SJCRH30 (cell line): ENCODE data around the gene SLC2A9. TPM values are rescaled to one million over a fixed set of nuclear protein-coding genes. Genes with fewer than 3 reads are reported as not detected.

Source experiments
- DNase-seq, 2 experiments: peaks; one replicate each; pipeline ENCODE4 v3.0.0-alpha.2; 2015 to 2020
- H3K27ac ChIP-seq: fragments of 250-450 bp; sonication (Bioruptor Pico); 2 replicates; pipeline ENCODE4 v1.5.1; 2020; ENCODE audit warnings: mild to moderate bottlenecking, moderate library complexity
- H3K27me3 ChIP-seq: fragments of 250-450 bp; sonication (Bioruptor Pico); 2 replicates; pipeline ENCODE4 v1.5.1; 2020; ENCODE audit warnings: mild to moderate bottlenecking, moderate library complexity
- H3K36me3 ChIP-seq: fragments of 250-450 bp; sonication (Bioruptor Pico); 2 replicates; pipeline ENCODE4 v1.5.1; 2020; ENCODE audit warnings: mild to moderate bottlenecking, moderate library complexity
- H3K4me1 ChIP-seq: fragments of 250-450 bp; sonication (Bioruptor Pico); 2 replicates; pipeline ENCODE4 v1.5.1; 2020; ENCODE audit warnings: mild to moderate bottlenecking, moderate library complexity
- H3K4me3 ChIP-seq: fragments of 250-450 bp; sonication (Bioruptor Pico); 2 replicates; pipeline ENCODE4 v1.5.1; 2020; ENCODE audit warnings: mild to moderate bottlenecking, moderate library complexity
- H3K9me3 ChIP-seq: fragments of 250-450 bp; sonication (Bioruptor Pico); replicated peaks from 2 replicates; pipeline ENCODE4 v1.5.1; 2020; ENCODE audit warnings: mild to moderate bottlenecking, moderate library complexity
- total RNA-seq: library from RNA; depleted of rRNA; stranded (reverse); fragments of >200 nt; shearing (Covaris generic); gene quantifications from 2 replicates; pipeline ENCODE4 v1.2.3, GENCODE V29; 2014

Gene SLC2A9
- total RNA-seq, 1 experiment from 2014 or later = 0.08 TPM

DNA sequence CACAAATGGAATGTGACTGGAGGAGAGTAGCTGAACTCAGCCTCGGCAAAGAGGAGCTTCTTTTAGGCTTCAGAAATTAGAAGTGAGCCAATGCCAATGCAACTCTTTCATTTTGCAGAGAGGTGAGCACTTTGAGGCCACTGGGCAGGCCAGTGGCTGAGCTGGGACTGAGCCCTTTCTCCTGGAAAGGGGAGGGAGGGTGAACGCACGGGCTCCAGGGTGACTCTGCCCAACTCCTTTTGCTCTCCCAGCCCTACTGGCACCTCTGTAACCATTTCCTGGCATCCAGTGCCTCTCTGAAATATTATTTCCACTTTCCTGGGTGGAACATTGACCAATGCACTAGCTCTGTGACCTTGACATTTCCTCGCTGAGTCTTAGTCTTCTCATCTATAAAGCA is 88.1 kb downstream of the SLC2A9 start:
- Histone ChIP-seq H3K36me3 (no peaks in the 10 kb centered on the region), H3K27me3 (peaks cover 6% of the 10 kb centered on the region; the same call in 1 of the 2 replicates), H3K4me1 (no peaks in the 10 kb centered on the region), H3K4me3 (no peak overlapping the region), H3K27ac (no peak overlapping the region), H3K9me3 (no peaks in the 10 kb centered on the region)
- no peak for DNase-seq

GRCh38 chr4:9932771-9933170 is 88.5 kb downstream of the SLC2A9 start:
- no peak for DNase-seq
- Histone ChIP-seq H3K27ac (no peak overlapping the region), H3K36me3 (no peaks in the 10 kb centered on the region), H3K4me3 (no peak overlapping the region), H3K27me3 (peaks cover 6% of the 10 kb centered on the region; the same call in 1 of the 2 replicates), H3K9me3 (no peaks in the 10 kb centered on the region), H3K4me1 (no peaks in the 10 kb centered on the region)

GRCh38 chr4:9931146-9931545 is 90.2 kb downstream of the SLC2A9 start:
- H3K4me1 ChIP-seq = no peaks in the 10 kb centered on the region
- H3K27me3 ChIP-seq = no peaks in the 10 kb centered on the region; the same call in 1 of the 2 replicates
- H3K9me3 ChIP-seq = no peaks in the 10 kb centered on the region
- no peaks in the 10 kb centered on the region for H3K36me3 ChIP-seq
- no peak overlapping the region for H3K4me3 ChIP-seq
- H3K27ac ChIP-seq = no peak overlapping the region
- no peak for DNase-seq

GRCh38 chr4:9929111-9929510 is 92.2 kb downstream of the SLC2A9 start:
- no peaks in the 10 kb centered on the region for H3K36me3 ChIP-seq
- peaks cover 6% of the 10 kb centered on the region; the same call in 1 of the 2 replicates for H3K4me1 ChIP-seq
- no peaks in the 10 kb centered on the region; the same call in 1 of the 2 replicates for H3K27me3 ChIP-seq
- DNase-seq = no peak
- no peak overlapping the region for H3K4me3 ChIP-seq
- no peak overlapping the region for H3K27ac ChIP-seq
- H3K9me3 ChIP-seq = no peaks in the 10 kb centered on the region

DNA sequence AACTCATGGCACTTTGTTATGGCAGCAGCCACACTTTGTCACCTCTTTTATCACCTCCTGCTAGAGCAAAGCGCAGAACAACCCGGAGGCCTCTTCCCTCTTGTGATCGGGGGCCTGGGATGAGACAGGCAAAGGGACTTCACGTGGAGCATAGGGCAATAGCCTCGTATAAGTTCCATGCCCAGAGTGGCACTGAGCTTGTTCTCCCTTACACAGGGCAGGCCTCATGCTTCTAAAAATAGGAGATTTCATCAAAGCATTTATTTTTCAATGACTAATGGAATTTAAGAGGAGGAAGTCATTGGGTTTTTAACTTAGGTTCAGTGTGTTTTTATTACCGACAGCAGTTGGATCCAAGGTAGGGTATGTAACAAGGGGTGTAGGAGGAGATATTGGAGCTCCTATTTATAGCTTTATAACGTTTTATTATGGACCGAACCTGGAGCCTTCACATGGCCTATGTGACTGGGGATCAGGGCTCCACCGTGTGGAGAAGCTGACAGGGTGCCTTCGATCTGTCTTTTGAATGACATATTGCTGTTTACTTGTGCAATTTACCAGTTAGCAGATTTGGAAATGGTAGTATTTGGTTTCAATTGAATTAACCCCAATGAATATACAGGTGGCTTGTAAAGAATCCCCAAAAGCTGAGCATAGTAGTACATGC is 93.8 kb downstream of the SLC2A9 start:
- Histone ChIP-seq H3K4me1 (peaks cover 6% of the 10 kb centered on the region; the same call in 1 of the 2 replicates), H3K27ac (no peak overlapping the region), H3K4me3 (no peak overlapping the region), H3K36me3 (no peaks in the 10 kb centered on the region), H3K9me3 (no peaks in the 10 kb centered on the region), H3K27me3 (no peaks in the 10 kb centered on the region; the same call in 1 of the 2 replicates)
- no peak for DNase-seq

DNA sequence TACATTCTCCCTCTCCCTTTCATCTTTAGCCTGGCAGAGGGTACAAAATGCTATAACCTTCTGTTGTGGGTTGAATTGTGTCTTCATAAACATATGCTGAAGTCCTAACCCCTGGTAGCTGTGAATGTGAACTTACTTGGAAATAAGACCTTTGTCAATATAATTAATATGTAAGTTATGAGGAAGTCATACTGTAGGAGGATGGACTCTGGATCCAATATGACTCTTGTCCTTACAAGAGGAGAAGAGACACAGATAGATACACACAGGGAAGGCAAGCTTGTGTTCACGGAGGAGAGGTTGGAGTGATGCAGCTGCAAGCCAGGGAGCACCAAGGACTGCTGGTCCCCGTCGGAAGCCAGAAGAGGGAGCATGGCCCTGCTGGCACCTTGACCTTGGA is 94.7 kb downstream of the SLC2A9 start:
- Histone ChIP-seq H3K36me3 (no peaks in the 10 kb centered on the region), H3K9me3 (no peaks in the 10 kb centered on the region), H3K27ac (no peak overlapping the region), H3K4me3 (no peak overlapping the region), H3K27me3 (no peaks in the 10 kb centered on the region; the same call in 1 of the 2 replicates), H3K4me1 (peaks cover 6% of the 10 kb centered on the region; the same call in 1 of the 2 replicates)
- no peak for DNase-seq

DNA sequence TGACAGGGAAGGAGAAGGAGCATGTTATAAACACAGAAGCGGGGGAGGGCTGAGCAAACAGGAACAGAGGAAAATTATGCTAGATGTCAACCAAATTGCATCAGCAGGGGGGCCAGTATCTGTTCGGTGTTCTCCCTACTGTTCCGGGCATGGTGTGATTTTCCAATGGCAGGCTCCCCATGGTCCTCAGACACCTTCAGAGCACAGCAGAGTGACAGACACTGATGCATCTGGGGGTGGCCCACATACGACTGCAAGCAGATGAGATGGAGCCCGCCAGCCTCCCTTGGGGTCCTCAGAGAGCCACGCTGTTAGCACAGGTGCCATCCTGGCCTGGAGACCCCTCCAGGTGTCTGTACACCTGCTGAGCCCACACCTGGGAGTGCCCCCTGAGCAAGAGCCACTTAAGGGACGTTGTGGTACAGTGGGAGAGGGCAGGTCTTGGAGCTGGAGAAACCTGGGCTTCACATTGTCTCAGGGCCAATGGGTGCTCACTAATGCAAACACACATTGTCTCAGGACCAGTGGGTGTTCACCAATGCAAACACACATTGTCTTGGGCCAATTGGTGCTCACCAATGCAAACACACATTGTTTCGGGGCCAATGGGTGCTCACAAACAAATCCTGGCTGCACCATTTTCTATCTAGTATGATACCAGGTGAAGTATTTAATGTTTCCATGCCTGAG is 95.4 kb downstream of the SLC2A9 start:
- H3K27me3 ChIP-seq = no peaks in the 10 kb centered on the region; the same call in 1 of the 2 replicates
- peaks cover 6% of the 10 kb centered on the region; the same call in 1 of the 2 replicates for H3K4me1 ChIP-seq
- H3K36me3 ChIP-seq = no peaks in the 10 kb centered on the region
- no peak for DNase-seq
- no peak overlapping the region for H3K27ac ChIP-seq
- H3K9me3 ChIP-seq = no peaks in the 10 kb centered on the region
- no peak overlapping the region for H3K4me3 ChIP-seq

DNA sequence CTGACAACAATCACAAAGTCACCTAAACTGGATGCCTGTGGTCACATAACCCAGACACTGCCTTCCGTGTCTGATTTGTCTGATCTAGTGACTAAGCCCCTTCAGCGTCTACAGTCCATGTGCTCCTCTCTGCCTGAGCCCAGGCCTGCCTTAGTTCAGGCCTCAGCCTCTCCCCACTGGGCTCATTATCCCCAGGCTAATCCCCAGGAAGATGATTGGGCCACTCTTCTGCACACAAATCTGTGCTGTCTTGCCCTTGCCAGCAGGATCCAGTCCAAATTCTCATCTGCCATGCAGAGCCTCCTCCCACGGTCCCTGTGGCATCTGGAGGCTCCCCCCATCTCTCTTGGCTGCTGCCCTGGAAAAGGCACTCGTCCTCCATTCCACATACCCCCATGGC is 96.5 kb downstream of the SLC2A9 start:
- DNase-seq = peak; percentile 7 to 19
- no peaks in the 10 kb centered on the region for H3K9me3 ChIP-seq
- no peaks in the 10 kb centered on the region; the same call in 1 of the 2 replicates for H3K27me3 ChIP-seq
- H3K27ac ChIP-seq = peak overlapping the region; percentile 11; the same call in 1 of the 2 replicates
- no peaks in the 10 kb centered on the region for H3K36me3 ChIP-seq
- peaks cover 6% of the 10 kb centered on the region; the same call in 1 of the 2 replicates for H3K4me1 ChIP-seq
- no peak overlapping the region for H3K4me3 ChIP-seq

DNA sequence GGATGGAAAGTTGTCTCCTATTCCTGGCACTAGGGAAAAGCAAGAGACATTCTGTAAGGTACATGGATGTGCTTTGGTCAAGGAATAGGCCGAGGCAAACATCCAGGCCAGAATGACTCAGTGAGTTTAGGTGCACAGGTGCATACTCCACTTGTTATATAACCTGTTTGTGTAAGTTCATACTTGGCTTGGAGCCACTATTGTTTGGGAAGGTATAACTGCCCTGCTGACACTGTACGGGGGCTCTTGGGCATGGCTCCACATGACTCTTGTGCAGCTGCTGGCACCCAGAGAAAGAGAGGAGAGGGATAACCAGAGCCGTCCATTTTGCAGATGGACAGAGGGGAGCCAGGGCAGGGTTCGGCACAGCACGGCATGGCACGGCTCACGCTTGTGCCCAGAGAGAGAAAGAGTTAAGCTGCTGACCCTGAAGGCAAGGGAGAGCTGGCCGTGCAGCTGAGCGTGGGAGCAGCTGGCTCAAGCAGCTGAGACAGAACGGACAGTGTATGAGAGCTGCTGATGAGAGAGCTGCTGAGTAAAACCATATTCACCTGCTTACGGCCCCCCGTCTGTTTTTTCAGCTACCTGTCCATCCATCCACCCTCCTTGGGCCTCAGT is 98.0 kb downstream of the SLC2A9 start:
- DNase-seq = no peak
- Histone ChIP-seq H3K4me1 (peaks cover 6% of the 10 kb centered on the region; the same call in 1 of the 2 replicates), H3K9me3 (no peaks in the 10 kb centered on the region), H3K36me3 (no peaks in the 10 kb centered on the region), H3K27ac (no peak overlapping the region), H3K4me3 (no peak overlapping the region), H3K27me3 (no peaks in the 10 kb centered on the region)

DNA sequence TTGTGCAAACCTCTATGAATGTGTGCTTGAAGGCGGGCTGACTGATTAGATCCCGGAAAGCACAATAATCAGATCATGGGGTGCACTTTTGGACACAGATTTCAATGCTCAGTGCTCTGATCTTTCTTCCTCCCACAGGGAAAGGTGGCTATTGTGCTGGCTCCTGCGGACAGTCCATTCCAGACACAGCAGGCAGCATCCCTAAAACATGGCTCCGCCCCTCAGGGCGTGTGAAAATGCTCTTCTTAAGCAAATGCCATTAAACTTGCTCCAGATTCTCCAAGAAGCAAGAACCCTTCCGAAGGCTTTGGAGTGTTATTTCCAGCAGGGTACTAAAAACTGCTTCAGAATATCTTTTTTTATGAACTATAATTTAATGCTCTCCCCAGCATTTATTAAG is 100.0 kb downstream of the SLC2A9 start:
- Histone ChIP-seq H3K9me3 (no peaks in the 10 kb centered on the region), H3K4me1 (peaks cover 6% of the 10 kb centered on the region; the same call in 1 of the 2 replicates), H3K27me3 (no peaks in the 10 kb centered on the region), H3K36me3 (no peaks in the 10 kb centered on the region), H3K27ac (no peak overlapping the region), H3K4me3 (no peak overlapping the region)
- no peak for DNase-seq

- H3K9me3 ChIP-seq = no peaks in the 10 kb centered on the region
Measured at GRCh38 chr4:9920029-9920428, 101.3 kb downstream of the SLC2A9 start.

DNA sequence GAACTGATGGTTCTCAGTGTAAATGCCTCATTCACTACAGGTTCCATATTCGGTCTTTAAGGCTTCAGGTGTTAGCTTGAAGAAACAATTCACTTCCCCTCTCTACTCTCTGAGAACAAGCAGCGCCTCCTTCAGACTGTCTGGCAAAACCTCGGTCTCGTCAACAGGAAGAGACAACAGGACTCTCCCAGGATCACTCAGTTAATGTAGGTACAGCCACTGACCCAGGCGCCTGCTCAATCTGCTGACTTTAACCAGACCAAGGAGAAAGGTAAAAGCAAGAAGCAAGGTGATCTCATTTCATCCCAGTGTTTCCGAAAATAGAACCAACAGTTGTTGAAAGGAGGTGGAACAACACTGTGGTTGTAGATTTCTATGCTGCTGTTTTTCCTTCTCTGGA is 102.2 kb downstream of the SLC2A9 start:
- Histone ChIP-seq H3K27me3 (no peaks in the 10 kb centered on the region), H3K27ac (no peak overlapping the region), H3K4me3 (no peak overlapping the region)

More at GRCh38 chr4:9920029-9920428, 101.3 kb downstream of the SLC2A9 start:
- no peaks in the 10 kb centered on the region for H3K36me3 ChIP-seq
- H3K27me3 ChIP-seq = no peaks in the 10 kb centered on the region
- H3K27ac ChIP-seq = no peak overlapping the region
- DNase-seq = no peak
- H3K4me3 ChIP-seq = no peak overlapping the region
- peaks cover 5% of the 10 kb centered on the region; the same call in 1 of the 2 replicates for H3K4me1 ChIP-seq

DNA sequence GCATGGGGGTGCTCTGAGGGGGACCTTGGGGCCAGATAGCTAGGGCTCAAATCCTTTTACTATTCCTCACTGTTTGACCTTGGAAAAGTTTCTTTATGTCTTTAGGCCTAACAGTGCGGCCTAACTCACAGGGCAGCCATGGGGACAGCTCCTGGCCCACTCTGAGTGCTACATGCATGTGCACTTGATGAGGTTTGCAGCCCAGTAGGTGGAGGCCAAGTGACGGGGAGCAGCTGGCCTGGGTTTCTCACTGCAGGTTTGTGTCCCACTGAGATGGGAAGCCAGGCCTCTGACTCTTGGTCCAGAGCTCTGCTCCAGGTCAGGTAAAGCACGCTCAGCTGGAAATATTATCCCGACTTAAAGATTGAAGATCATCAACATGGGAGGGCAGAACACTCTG is 102.8 kb downstream of the SLC2A9 start:
- DNase-seq = no peak
- Histone ChIP-seq H3K27me3 (no peaks in the 10 kb centered on the region), H3K36me3 (no peaks in the 10 kb centered on the region), H3K9me3 (no peaks in the 10 kb centered on the region), H3K4me3 (no peak overlapping the region), H3K27ac (no peak overlapping the region), H3K4me1 (no peaks in the 10 kb centered on the region)

More for the DNA sequence above, 102.2 kb downstream of the SLC2A9 start:
- Histone ChIP-seq H3K9me3 (no peaks in the 10 kb centered on the region), H3K4me1 (no peaks in the 10 kb centered on the region), H3K36me3 (no peaks in the 10 kb centered on the region)
- no peak for DNase-seq

DNA sequence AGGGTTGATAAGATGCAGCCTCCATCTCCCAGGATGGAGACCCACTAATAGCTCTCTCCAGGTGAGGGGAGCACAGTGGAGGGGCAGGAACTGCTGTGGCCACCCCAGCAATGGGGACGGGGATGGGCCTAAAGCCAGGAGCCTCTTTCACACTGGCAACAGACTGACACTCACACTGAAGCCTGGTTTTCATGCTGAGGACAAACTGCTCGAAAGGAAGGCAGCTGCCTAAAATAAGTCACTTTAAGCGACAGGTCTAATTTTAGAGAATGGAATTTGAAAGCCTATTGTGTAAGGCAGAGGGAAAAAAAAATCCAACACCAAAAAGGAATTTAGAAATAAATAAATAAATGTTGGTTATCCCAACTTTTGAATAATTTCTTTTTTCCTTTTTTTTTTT is 104.4 kb downstream of the SLC2A9 start:
- H3K36me3 ChIP-seq = no peaks in the 10 kb centered on the region
- no peaks in the 10 kb centered on the region for H3K27me3 ChIP-seq
- no peaks in the 10 kb centered on the region for H3K9me3 ChIP-seq
- DNase-seq = no peak
- no peak overlapping the region for H3K27ac ChIP-seq
- H3K4me3 ChIP-seq = no peak overlapping the region
- H3K4me1 ChIP-seq = no peaks in the 10 kb centered on the region

DNA sequence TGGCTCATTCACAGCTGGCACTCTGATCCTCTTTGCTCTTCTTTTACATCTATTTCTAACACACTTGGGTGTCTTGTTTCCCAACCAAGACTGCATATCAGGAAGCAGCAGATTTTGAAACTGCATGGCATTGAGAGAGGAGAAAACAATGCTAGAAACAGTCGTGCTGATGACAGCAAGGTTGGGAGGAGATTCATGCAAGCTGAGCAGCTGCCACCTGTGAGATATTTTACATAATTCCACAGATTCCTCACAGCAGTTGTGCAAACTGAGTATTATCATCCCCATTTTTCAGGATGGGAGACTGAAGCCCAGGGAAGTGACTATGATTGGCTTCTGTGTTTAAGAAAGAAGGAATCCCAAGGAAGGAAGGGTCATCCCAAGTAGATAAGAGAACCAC is 105.0 kb downstream of the SLC2A9 start:
- Histone ChIP-seq H3K36me3 (no peaks in the 10 kb centered on the region), H3K4me1 (no peaks in the 10 kb centered on the region), H3K27me3 (no peaks in the 10 kb centered on the region), H3K4me3 (no peak overlapping the region), H3K27ac (no peak overlapping the region), H3K9me3 (no peaks in the 10 kb centered on the region)
- DNase-seq = no peak
